HFF-Myc (cell line): ENCODE data around the gene PMPCA.

Experiments
- DNase-seq: peaks from one replicate; pipeline ENCODE4 v3.0.0-alpha.2; 2011; ENCODE audit warnings: low read depth; ENCODE audit errors: extremely low read depth
- H3K4me3 ChIP-seq: replicated peaks from 2 replicates; pipeline ENCODE4 v1.5.1; 2011; ENCODE audit warnings: low read depth, mild to moderate bottlenecking, control low read depth, low read length
- TF ChIP-seq, protein P1 (sequence below): IDR thresholded peaks from 2 replicates; pipeline ENCODE4 v1.5.1; 2012; ENCODE audit warnings: mild to moderate bottlenecking, low read depth, low read length, control low read depth; ENCODE audit errors: missing control alignments

Gene PMPCA

DNA sequence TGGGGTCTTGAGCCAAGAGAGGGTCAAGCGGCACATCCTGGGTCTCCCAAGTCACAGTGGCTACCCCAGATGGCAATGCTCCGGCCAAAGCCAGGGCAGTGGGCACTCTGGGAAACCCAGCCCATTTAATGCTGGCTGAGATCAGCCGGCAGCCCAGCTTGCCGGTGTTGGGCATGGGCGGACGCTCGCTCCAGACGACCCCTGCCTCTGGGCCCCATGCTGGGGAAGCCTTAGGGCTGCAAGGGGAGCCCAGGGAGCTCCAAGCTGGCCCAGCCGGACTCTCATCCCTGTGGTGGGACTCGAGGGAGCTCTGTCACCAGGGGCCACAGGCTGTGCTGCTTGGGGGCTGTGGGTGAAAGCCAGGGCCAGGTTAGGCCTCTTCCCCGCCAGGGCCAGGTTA, 31.1 kb upstream of the PMPCA start:
- DNase-seq: no peak
- no peak overlapping the region for H3K4me3 ChIP-seq
- TF ChIP-seq, protein P1, sequence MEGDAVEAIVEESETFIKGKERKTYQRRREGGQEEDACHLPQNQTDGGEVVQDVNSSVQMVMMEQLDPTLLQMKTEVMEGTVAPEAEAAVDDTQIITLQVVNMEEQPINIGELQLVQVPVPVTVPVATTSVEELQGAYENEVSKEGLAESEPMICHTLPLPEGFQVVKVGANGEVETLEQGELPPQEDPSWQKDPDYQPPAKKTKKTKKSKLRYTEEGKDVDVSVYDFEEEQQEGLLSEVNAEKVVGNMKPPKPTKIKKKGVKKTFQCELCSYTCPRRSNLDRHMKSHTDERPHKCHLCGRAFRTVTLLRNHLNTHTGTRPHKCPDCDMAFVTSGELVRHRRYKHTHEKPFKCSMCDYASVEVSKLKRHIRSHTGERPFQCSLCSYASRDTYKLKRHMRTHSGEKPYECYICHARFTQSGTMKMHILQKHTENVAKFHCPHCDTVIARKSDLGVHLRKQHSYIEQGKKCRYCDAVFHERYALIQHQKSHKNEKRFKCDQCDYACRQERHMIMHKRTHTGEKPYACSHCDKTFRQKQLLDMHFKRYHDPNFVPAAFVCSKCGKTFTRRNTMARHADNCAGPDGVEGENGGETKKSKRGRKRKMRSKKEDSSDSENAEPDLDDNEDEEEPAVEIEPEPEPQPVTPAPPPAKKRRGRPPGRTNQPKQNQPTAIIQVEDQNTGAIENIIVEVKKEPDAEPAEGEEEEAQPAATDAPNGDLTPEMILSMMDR: no peak

DNA sequence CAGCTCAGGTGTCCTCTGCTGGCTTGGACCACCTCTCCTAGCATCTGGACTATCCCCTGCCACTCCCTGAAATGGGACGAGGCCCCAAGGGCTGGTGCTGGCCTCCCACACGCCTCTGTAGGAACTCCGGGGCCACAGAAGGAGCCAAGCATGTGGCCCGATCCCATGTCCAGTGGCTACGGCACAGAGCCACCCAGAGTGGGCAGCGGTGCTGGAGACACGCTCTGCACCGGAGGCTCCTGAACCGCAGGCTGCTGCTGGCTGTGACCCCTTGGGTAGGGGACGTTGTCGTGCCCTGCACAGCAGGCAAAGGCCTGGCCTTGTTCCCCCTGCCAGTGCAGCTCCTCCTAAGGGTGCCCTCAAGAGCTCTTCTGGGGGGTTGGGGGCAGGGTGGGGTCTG, 30.6 kb upstream of the PMPCA start:
- no peak for DNase-seq
- H3K4me3 ChIP-seq: no peak overlapping the region
- TF ChIP-seq, protein P1: no peak

DNA sequence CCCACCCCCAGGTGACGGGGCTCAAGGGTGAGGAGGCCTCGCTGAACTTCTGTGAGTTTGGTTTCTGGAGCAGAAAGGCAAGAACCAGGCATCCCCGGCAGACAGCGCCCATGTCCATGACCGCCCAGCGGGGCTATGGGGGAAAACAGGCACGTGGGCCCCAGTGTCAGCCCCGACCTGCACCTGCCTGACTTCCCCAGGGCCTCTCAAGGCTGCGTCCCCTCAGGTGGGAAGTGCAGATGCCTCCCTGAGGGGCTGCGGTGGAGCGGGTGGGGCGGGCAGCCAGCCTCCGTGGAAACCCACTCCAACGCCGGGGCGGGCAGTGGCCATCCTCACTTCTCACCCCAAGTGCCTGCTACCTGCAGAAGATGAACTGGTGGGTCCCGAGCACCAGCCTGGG, 30.1 kb upstream of the PMPCA start:
- TF ChIP-seq, protein P1: no peak
- no peak for DNase-seq
- no peak overlapping the region for H3K4me3 ChIP-seq

DNA sequence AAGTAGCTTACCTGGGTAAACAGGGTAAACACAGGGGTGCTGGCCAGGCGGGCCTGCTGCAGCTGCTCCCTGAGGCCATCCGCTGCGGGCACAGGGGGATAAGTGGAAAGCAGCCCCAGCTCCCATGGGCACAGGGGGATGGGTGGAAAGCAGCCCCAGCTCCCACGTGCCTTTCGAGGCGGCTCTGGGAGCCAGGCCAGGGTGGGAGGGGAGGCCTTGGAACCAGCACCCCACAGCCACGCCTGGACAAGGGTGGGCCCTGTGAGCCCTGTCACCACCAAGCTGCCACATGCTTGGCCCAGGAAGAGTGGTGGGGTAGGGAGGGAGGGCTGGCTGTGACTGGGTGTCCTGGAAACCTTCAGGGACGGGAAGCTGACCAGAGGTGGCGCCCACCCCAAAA, 29.1 kb upstream of the PMPCA start:
- no peak for DNase-seq
- H3K4me3 ChIP-seq: no peak overlapping the region
- TF ChIP-seq, protein P1: no peak

DNA sequence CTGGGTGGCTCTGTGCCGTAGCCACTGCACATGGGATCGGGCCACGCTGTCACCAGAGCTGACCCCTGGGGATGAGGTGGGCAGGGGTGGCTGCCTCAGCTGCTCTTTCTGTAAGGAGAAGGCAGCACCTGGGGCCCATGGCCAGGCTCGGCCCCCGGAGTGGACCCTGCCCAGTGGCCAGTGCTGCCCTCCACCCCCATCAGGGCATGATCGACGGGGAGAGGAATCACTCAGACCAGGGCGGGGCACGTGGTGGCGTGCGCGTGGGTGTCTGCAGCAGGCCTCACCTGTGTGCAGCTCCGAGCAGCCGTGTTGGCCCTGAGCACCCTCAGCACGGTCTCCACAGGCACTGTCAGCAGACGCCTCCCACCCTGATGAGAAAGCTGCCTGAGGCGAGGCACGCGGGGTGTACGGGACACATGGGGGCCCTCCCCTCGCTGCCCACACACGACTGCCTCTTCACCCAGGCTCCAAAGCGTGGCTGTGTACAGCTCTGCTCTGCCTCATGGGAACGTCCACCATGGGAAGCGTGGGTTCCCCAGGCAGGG, 28.4 kb upstream of the PMPCA start:
- H3K4me3 ChIP-seq: no peak overlapping the region
- TF ChIP-seq, protein P1: no peak
- DNase-seq: no peak

DNA sequence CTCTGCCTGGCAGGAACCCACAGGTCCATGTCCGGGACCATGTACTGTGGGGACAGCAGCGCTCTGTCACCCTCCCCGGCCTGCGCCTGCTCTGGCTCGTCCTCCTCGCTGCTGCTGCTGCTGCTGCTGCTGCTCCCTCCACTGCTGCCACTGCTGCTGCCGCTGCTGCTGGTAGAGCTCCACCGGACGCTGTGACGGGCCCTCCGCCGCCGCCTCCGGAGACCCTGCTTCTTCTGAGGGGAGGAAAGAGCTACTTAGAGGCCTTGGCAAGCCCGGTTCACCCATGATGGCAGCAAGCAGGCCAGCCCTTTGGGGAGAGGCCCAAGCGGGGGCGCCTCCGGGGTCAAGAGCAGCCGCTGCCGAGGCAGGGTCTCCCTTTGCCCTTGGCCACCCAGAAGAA, 27.0 kb upstream of the PMPCA start:
- TF ChIP-seq, protein P1: no peak
- no peak overlapping the region for H3K4me3 ChIP-seq
- DNase-seq: no peak

DNA sequence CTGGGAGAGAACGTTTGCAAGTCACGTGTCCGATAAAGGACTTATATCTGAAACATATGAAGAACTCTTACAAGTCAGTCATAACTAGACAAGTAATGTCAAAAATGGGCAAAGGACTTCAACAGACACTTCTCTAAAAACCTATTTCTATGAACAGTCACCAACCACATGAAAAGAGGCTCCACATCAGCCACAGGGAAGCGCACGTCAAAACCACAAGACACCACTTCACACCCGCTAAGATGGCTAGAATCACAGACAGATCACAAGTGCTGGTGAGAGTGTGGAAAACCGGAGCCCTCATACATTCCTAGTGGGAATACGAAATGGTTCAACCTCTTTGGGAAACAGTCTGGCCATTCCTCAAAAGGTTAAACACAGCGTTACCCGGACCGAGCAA, 25.4 kb upstream of the PMPCA start:
- TF ChIP-seq, protein P1: no peak
- no peak overlapping the region for H3K4me3 ChIP-seq
- no peak for DNase-seq
